NCI-H2107 (cell line): Measurements from ENCODE around the gene MAST4.
"Not testable (repeated sequence)": the region's sequence is repeated elsewhere in the genome, so short reads cannot be mapped to it uniquely, and the experiment has no call there.

Experiments
- DNase-seq: peaks from one replicate; lab custom pipeline; 2025; lab: John Stamatoyannopoulos, UW

Gene MAST4

DNA sequence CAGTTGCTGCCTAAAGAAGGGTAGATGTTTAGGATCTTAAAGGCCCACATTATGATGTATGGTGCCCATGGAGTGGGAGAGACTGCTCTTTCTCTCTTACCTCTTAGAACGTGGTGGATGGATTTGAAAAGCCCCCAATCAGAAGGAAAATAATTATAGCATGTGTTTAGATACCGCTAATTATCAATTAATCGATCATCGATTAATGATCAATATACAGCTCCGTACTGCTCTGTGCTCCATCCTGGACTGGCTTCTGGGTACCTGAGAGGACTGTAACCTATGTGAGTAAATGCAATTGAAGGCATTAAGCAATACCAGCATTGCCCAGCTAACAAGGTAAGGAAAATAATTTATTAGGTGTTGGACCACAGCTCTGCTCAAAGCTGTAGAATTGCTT, 149.1 kb downstream of the MAST4 start:
- DNase-seq = no peak

DNA sequence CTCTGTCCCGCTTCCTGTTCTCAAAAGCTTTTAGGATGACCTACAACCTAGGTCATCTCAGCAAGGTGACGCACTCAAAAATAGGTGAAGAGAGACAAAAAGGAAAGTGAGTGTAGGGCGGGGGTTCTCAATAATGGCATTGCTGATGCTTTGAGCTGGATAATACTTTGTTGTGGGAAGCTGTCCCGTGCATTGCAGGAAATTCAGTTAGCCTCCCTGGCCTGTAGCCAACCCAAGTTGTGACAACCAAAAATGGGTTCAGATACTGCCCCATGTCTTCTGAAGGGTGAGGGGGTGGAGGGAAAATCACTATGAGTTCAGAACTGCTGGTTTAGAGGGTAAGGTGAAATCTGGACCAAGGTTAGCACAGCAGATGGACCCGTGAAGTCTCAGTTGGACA, 151.4 kb downstream of the MAST4 start:
- DNase-seq = no peak

DNA sequence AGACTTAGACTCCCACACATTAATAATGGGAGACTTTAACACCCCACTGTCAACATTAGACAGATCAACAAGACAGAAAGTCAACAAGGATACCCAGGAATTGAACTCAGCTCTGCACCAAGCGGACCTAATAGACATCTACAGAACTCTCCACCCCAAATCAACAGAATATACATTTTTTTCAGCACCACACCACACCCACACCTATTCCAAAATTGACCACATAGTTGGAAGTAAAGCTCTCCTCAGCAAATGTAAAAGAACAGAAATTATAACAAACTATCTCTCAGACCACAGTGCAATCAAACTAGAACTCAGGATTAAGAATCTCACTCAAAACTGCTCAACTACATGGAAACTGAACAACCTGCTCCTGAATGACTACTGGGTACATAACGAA, 156.5 kb downstream of the MAST4 start:
- DNase-seq = not testable (repeated sequence)

DNA sequence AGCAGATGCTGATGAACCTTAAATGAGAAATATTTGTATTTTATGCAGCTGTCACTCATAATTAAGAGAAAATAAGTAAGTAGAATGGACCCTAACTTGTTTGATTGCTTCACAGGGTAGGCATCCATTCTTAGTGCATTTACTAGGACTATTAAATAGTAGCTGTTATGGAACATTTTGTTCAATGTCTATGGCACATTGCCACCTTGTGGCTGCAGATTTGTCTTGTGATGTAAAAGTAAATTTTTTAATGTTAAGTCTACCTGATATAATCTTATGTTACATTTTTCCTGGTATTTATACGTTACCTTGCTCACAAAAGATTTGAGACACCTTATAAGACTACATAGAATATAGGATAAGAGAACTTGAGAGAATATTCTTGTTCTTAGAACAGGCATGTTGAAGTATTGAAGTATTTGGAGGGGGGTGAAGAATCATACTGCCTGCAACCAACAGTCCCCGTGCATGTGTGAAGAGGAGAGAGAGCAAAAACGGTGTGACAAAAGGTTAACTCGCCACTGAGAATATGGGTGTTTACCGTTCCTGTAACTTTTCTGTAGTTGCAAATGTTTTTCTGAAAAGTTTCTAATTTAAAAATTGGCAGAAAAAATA, 161.1 kb downstream of the MAST4 start:
- peak; percentile 2 for DNase-seq

DNA sequence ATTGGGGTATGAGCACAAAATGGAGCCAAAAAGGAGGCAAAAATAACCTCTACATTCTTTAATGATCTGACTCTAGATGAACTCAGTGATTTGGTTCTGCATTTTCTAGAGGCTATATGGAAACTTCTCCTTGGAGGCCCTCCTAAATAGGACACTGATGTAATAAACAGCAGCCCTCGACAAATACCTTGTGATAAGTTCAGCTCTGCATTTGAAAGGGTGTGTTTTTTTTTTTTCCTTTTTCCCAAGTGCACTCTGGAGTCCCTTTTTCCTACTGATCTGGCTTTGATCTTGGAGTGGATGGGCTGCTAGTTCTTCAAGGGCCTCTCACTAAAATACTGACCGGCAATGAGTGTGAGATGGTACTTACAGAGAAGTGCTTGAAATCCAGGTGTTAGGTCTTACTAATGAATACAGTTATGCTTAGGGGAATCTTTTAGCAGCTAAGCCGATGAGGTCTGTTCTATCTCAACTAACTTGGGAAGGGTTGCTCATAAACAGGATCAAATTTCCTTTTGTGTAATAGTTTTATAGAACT, 161.7 kb downstream of the MAST4 start:
- DNase-seq = no peak

DNA sequence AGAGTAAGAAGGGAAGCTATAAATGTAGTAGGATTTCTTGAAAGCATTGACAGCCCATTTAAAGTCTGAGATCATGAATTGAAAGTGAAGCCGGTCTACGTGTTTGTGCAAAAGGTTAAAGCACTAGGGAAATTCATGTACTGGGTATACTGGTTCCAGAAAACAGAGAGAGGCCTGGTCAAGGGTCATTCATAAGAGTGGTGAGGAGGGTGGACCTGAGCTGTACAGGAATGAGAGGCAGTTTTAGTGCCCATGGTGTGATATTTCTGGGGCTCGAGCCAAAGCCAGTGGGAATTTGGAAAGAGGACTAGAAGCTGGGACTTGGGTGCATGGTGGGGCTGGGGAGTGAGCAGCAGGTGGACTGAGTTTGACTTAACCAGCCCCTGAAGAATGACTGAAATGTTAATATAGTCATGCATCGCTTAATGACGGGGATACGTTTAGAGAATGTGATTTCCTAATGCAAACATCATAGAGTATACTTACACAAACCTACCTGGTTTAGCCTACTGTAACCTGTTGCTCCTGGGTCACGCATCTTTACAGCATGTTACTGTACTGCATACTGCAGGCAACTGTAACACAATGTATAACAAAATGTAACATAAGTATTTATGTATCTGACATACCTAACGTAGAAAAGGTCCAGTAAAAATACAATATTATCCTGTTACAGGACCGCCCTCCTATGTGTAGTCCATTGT, 173.0 kb downstream of the MAST4 start:
- no peak for DNase-seq

DNA sequence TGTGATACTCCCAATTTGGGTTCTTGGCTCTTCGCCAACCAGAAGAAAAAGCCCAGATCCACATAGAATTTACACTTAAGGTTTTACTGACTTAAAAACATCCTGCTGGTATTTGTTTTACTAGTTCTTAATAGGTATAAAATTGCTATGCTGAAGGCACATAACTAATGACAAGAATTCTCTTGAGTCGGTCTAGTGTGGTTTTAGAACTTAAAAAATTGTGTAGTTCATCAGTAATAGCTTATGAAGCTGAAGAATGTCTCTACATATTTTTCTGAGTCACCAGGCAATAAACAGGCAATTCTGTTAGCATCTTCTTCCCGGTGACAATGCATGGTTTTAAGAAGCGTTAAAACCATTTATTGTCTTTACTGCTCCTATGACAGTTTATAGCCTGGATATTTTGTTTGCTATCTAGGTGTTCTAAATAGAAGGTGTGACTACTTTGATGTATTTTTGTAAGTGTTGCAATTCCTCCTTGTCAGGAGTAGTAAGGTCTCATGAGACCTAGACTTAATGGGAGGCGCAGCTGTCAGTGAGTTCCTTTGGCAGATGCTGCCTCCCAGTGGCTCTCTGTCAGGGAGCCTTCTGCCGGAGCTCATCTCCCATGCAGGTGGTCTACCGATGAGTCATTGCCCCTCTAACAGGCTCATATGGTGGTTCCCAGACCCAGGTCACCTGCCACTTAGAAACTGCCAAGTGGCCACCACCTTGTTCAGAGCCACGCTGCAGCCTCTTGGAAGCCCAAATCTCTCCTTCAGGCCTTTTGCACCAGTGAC, 173.8 kb downstream of the MAST4 start:
- DNase-seq = no peak

DNA sequence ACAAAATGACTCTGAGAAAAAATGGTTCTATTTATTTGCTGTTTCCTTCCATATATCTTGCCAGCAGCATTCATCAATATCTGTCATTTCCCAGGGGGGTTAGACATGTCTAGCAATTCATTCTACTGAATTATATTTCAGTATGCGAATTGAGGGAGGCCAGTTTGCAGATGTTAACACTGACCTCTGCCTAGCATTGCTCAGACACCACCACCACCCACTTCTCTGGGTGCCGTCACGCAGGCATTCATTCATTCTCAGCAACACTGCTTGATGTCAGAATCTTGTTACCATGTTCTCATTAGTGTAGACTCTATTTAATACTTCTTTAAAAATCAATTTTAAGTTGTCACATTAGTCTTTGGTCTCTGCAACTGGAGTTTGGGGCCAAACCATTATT, 181.7 kb downstream of the MAST4 start:
- DNase-seq = no peak

DNA sequence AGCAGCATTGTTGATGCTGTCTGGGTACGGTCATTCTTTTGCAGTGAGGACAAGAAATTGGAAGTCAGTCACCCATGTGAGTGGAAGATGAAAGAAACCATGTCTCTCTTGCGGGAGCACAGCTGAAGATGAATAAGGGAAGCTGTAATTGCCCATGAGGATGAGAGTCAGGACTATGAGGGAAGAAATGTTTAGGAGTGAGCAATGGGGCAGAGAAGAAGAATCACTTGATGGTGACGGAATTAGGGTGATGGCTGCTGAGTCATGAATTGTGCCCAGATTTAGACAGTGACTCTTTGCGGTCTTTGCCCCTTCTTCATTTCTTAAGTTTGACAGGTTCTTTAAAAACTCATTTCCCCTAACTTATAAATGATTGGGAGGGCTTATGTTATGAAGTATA, 183.3 kb downstream of the MAST4 start:
- DNase-seq = no peak

DNA sequence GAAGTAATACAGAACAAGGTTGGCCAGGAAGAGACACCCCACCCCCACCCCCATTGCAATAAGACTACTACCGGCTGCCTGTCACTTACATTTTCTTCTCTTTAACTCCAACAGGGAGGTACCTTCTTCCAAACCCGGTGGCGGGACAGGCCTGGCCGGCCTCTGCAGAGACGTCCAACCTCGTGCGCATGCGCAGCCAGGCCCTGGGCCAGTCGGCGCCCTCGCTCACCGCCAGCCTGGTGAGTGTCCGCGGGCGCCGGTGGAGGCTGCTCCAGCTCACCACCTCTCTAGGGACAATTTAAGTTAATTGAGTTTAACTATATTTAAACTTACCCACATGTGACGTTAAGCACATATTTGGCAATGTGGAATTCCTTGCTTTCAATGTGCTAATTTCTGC, 192.4 kb downstream of the MAST4 start:
- no peak for DNase-seq

DNA sequence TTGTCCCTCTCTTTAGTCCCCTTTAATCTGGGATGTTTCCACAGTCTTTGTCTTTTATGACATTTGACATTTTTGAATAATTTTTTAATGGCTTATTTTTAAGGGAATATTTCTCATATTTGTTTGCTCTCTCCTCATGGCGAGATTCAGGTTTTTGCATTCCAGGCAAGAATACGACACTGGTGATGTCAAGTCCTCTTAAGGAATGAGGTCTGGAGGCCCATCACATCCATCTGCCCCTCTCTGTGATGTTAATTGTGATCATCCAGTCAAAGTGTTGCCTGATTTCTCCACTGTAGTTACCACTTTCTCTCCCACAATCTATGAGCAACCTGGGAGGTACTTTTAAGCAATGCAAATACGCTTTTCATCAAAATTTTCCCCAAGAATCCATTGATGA, 193.2 kb downstream of the MAST4 start:
- no peak for DNase-seq

DNA sequence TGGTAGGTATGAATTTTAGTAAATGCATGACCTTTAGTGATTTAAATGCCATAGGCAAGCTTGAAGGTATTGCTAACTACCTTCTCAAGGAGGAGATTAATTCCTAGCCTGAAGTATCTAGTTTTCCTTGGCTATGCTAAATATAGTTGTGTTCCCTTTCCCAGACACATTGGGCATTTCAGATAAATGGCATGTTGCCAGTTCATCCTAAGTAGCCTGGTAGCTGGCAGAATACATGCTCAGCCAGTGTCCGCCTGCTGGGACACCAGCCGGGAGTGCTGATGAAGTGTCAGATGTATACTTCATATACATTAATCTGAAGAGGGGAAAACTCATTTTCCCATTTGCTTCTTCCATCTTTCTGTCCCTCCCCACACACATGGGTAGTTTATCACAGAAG, 196.9 kb downstream of the MAST4 start:
- DNase-seq = no peak

DNA sequence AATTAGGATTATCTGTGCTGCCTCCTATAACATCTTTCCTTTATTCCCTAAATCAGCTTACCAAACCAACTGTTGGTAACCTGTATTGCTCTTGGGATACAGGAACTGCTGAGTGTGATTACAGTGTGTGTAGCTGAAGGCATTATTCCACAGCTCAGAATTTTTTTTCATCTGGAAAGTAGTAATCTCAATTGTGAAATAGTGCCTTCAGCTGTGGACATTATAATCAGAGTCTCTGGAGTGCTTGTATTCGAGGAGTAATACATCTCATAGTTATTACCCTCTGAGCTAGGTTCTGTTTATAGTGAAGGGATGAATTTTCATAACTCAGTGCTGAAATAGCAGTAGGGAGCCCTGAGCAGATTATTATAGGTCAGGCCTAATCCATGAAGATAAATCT, 199.5 kb downstream of the MAST4 start:
- DNase-seq = no peak

DNA sequence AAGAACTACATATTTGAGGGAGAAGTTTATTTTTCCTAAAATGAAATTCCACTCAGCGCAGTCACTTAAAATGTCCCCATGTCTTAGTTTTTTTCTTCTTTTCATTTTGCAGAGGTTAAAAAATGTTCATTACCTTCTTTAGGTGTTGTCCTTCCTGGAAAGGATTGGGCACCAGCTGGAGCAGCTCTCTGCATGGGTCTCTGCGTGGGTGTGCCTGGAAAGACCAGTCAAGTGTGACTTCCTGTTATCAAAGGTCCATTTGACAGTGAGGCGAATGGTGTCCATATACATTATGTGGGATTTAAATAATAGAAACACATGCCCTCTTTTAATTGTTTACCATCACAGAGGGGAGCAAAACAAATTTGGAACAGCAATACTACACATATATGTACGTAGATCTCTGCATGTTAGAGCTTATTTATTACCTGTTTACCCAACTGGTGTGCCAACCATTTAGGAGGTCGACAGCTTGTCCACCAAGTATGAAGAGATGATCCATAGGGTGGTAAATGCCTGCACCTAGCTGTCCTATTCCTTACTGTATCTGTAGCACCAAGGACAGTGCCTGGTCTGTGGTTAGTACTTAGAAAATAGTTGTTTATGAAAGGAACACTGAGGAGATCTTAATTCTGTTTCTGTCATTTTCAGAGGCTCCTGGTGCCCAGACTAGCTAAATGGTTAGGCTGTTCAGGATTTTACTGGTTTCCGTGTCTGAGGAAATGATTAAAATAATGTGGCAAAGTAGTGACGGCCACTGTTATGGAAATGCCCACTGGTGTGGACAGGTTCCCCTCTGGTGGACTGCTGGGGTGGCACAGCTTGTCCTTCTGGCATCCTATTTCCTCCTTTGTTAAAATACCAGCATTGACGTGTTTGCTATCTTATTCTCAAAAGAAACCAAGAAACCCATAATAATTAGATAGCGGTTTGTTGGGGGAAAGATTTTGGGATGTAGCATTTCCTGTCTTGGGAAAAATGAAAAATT, 200.4 kb downstream of the MAST4 start:
- no peak for DNase-seq

DNA sequence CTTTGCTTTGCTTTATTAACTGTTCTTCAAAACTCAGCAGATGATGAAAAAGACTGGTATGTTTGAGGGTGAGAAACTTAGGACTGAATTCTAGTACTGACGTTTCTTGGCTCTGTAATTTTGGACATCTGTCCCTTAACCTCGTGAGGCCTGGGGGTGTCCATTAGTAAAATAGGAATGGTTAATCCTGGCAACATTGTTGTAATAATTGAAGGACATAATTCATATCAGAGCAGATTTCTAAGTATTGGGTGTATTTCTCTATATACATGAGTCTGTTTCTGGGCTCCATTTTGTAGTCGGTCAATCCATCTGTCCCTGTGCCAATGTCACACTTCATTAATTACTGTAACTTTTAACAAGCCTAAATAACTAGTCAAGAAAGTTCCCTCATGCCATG, 206.7 kb downstream of the MAST4 start:
- no peak for DNase-seq

DNA sequence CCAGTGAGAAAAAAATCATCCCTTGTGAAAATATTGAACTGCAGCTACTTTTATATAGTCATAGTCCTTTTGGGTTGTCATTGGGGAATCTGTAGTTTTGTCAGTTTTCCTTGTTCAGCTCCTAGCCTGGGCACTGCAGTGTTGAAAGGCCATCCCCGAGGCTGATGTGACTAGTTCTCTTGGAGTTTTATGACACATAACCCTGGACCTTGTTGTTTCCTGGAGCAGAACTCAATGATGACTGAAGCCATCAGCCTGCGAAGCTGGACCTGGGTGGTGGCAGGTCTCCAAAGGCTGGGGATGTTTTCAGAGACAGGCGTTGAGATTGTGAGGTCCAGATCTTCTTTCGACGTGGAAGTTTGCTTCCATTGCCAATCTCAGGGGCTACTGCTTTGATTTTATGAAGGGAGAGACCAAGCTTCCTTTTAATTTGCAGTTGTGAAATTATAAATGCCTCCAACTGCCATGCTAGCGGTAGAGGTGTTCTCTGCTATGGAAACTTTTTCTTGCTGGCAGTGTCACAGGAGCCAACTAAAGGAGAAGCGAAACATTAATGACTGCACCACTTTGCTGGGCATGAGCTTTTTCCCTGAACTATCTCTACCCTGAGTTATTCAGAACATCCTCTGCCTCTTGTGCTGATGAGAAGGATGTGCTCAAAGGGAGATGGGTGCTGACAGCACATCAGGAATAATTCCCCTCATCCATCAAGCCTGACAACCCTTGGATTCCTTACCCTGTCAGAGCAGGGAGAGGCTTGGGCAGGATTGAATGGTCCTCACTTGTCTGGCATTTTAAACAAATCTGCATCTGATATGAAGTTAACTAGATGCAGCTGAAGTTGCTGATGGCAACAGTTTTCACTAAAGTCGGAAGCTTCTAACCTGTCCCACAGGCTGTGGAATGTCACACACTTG, 209.6 kb downstream of the MAST4 start:
- no peak for DNase-seq

DNA sequence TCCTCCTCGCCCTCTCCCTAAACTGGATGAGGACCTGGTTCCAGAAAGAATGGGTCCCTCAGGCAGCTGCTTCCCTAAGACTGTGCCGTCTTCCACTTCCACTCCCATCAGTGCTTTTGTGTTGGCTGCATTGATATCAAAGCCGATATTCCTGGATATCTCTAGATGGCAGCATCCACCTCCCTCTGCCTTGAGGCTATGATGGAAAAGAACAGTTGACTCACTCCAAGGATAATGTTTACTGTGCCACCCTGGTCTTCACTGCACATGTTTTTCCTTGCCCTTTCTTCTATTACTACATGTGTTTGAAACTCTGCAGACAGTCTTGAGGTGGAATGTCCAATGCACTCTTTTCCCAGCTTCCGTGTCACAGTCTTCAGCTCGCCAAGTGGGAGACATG, 211.6 kb downstream of the MAST4 start:
- DNase-seq = peak; percentile 15

DNA sequence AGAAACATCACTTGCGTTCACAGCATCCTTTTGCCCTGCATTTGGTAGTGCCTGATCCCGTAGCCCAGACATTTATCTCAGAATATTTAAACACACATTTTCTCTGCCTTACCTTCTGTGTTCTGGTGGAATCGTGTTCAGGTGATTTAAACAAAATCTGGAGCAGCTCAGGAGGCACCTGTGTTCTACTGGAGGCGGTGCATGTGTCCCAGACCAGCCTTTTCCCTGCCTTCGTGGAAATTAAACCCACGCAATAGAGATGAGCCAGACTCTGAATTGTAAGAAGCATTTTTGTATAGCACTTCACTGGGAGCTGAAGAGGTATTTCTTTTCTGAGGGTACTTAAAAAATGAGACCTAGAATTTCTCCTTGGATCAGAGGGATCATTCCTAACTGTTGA, 212.5 kb downstream of the MAST4 start:
- DNase-seq = no peak

DNA sequence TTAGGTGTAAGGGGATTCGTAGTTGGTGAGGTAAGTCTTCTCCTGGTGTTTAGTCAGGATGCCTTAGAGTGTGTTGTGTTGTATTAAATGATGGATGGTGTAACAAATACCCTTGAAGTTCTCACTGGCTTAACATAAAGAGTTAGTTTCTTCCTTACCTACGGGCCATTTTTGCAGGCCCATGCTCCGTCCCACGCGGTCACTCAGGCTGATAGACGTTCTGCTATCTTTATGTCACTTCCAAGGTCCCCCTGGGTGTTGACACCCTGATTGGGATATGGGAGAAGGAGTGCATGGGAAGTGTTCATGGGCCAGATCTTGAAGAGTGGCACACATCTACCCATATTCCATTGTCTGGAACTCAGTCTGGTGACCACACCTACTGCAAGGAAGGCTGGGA, 214.0 kb downstream of the MAST4 start:
- no peak for DNase-seq

DNA sequence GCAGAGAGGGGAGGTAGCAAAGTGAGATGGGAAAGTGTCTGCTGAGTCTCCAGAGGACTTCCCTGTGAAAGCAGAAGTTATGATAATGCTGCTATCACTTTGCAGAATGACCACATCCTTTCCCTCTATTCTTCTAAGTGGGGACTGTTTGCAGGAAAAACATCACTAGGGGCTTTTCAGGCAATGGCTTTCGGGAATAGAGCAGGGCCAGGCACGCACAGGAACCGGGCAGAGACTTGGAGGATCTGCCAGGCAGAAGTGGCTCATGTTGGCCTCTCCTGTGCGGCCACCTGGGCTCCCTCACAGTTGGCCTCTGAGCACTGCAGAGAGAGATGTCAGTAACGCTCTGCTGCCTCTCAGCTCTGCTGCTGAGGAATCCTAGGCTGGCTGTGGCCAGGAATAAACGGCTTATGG, 214.7 kb downstream of the MAST4 start:
- no peak for DNase-seq

DNA sequence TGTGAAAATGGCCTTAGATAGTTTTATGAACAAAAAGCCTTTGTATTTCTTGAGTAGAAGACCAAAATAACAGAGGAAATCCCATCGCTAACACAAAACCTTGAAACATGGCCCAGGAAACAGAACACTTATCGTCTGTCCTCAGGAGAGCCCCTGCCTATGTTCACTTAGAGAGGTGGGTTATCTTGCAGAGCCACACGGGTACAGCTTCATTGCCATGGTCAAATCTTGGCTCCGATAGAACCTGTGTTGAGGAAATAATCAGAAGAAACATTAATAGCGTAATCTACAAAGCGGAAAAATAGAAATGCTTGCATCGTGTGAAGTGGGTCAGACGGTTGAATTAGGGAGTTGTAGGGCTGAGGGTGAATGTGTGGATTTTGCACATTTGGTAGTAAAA, 216.1 kb downstream of the MAST4 start:
- no peak for DNase-seq
